ENCODE data around the gene DNAAF2. TPM values are rescaled to one million over a fixed set of nuclear protein-coding genes. Genes with fewer than 3 reads are reported as not detected.

Gene DNAAF2
- polyA plus RNA-seq, 1 of the 3 experiments (the other 2 are of a cell fraction) = 8.9 TPM

DNA sequence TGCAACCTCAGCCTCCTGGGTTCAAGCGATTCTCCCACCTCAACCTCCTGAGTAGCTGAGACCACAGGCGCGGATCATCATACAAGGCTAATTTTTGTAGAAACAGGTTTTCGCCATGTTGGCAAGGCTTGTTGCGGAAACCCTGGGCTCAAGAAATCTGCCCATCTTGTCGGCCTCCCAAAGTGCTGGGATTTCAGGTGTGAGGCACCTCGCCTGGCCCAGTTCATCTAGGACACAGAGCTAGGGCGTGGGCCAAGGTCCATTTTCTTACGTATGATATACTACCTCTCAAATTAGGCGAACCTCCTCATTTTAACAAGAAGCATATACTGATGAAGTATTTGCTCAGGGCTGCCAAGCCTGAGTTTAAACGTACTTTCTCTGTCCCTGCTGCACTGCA, 51.0 kb downstream of the DNAAF2 start:
- no peak overlapping the region for H3K27ac ChIP-seq (ENCODE audit: low read depth in 2 of 2, low read length in 1 of 2)
- H3K4me3 ChIP-seq (ENCODE audit: low read depth in 2 of 2, low read length in 1 of 2) = no peak overlapping the region
- peaks cover 26% of the 10 kb centered on the region for H3F3A ChIP-seq (replicated peaks; ENCODE audit: insufficient read depth)
- POLR2A ChIA-PET = no interaction called here
- H3K9me3 ChIP-seq = no peaks in the 10 kb centered on the region
- TF ChIP-seq, protein P1, sequence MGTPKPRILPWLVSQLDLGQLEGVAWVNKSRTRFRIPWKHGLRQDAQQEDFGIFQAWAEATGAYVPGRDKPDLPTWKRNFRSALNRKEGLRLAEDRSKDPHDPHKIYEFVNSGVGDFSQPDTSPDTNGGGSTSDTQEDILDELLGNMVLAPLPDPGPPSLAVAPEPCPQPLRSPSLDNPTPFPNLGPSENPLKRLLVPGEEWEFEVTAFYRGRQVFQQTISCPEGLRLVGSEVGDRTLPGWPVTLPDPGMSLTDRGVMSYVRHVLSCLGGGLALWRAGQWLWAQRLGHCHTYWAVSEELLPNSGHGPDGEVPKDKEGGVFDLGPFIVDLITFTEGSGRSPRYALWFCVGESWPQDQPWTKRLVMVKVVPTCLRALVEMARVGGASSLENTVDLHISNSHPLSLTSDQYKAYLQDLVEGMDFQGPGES (IDR thresholded peaks at IDR 0.05; ENCODE audit: low read depth, low read length) = no peak
- no peak for TF ChIP-seq FOXJ3 (CRISPR knock-in tag; IDR thresholded peaks at IDR 0.05)
- TF ChIP-seq TEAD4 (IDR thresholded peaks at IDR 0.05; ENCODE audit: borderline replicate concordance, insufficient read depth) = no peak
- no peak for TF ChIP-seq MXI1 (IDR thresholded peaks at IDR 0.05; ENCODE audit: low read depth, low read length)
- TF ChIP-seq CHD2 (IDR thresholded peaks at IDR 0.05; ENCODE audit: low read length, partially characterized antibody) = no peak
- 84% methylated on average over 9 of the region's 11 CpGs for WGBS (ENCODE audit: low lambda C conversion rate)
- DNase-seq = no peak
- no peaks in the 10 kb centered on the region for H3K9me2 ChIP-seq
- no peaks in the 10 kb centered on the region for H3K27me3 ChIP-seq (ENCODE audit: insufficient read depth)
- H4K20me1 ChIP-seq (ENCODE audit: insufficient read depth) = peaks cover 59% of the 10 kb centered on the region
- peak overlapping the region; percentile 1; the same call in 1 of the 2 replicates for H3K4me2 ChIP-seq
- peaks cover 3 to 7% of the 10 kb centered on the region in 2 experiments; a peak in 1 of 4 replicates for H3K4me1 ChIP-seq (ENCODE audit: control insufficient read depth in 1 of 2, insufficient read depth in 2 of 2, low read depth in 1 of 2, low read length in 1 of 2)
- peaks cover 24 to 33% of the 10 kb centered on the region in 2 experiments for H3K36me3 ChIP-seq (replicated peaks in 1 of 2; ENCODE audit: control insufficient read depth in 1 of 2, insufficient read depth in 2 of 2, low read length in 1 of 2)
- H3K79me2 ChIP-seq (ENCODE audit: insufficient read depth) = peaks cover 70% of the 10 kb centered on the region
- no peak overlapping the region for H3K9ac ChIP-seq
- CTCF ChIA-PET = interaction anchor here (1.7 kb wide), 1 partner anchor 122 kb away, joined by 6 read pairs; no protein-coding TSS in a partner anchor
- H2AFZ ChIP-seq (ENCODE audit: low read depth) = no peak overlapping the region

- POLR2A ChIA-PET = no interaction called here
These were observed 51.4 kb downstream of the DNAAF2 start for GRCh38 chr14:49583629-49584028.

GRCh38 chr14:49582113-49582977, 52.7 kb downstream of the DNAAF2 start:
- no peak overlapping the region for H3K4me2 ChIP-seq
- no peak overlapping the region for H2AFZ ChIP-seq (ENCODE audit: low read depth)
- no peak for DNase-seq
- peaks cover 3 to 7% of the 10 kb centered on the region in 2 experiments; a peak in 1 of 4 replicates for H3K4me1 ChIP-seq (ENCODE audit: control insufficient read depth in 1 of 2, insufficient read depth in 2 of 2, low read depth in 1 of 2, low read length in 1 of 2)
- 99% methylated on average over 4 of the region's 4 CpGs for WGBS (ENCODE audit: low lambda C conversion rate)
- no peak for TF ChIP-seq RXRA (IDR thresholded peaks at IDR 0.05; ENCODE audit: borderline replicate concordance, low read depth)
- TF ChIP-seq, protein P1 (IDR thresholded peaks at IDR 0.05; ENCODE audit: low read depth, low read length) = no peak
- TF ChIP-seq NFIC (IDR thresholded peaks at IDR 0.05; ENCODE audit: borderline replicate concordance) = no peak
- TF ChIP-seq GABPA (IDR thresholded peaks at IDR 0.05; ENCODE audit: low read depth) = no peak
- no peak for TF ChIP-seq EP300 (IDR thresholded peaks at IDR 0.05; ENCODE audit: borderline replicate concordance in 1 of 2, low read depth in 1 of 2, low read length in 1 of 2)
- TF ChIP-seq GATA2 (CRISPR knock-in tag; IDR thresholded peaks at IDR 0.05) = no peak
- peak; percentile 32 for TF ChIP-seq POLR2AphosphoS5 (IDR thresholded peaks at IDR 0.05; ENCODE audit: low read depth, low read length)
- TF ChIP-seq, protein P2, sequence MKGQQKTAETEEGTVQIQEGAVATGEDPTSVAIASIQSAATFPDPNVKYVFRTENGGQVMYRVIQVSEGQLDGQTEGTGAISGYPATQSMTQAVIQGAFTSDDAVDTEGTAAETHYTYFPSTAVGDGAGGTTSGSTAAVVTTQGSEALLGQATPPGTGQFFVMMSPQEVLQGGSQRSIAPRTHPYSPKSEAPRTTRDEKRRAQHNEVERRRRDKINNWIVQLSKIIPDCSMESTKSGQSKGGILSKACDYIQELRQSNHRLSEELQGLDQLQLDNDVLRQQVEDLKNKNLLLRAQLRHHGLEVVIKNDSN (IDR thresholded peaks at IDR 0.05; ENCODE audit: borderline replicate concordance, low read depth) = no peak
- peaks cover 65% of the 10 kb centered on the region for H4K20me1 ChIP-seq (ENCODE audit: insufficient read depth)
- H3K4me3 ChIP-seq (ENCODE audit: low read depth in 2 of 2, low read length in 1 of 2) = no peak overlapping the region
- H3K9me2 ChIP-seq = no peaks in the 10 kb centered on the region
- H3K79me2 ChIP-seq (ENCODE audit: insufficient read depth) = peaks cover 75% of the 10 kb centered on the region
- POLR2A ChIA-PET = no interaction called here
- CTCF ChIA-PET = no interaction called here
- no peaks in the 10 kb centered on the region for H3K27me3 ChIP-seq (ENCODE audit: insufficient read depth)
- peaks cover 24 to 33% of the 10 kb centered on the region in 2 experiments for H3K36me3 ChIP-seq (replicated peaks in 1 of 2; ENCODE audit: control insufficient read depth in 1 of 2, insufficient read depth in 2 of 2, low read length in 1 of 2)
- H3K9me3 ChIP-seq = no peaks in the 10 kb centered on the region
- no peak overlapping the region for H3K9ac ChIP-seq
- H3K27ac ChIP-seq (ENCODE audit: low read depth in 2 of 2, low read length in 1 of 2) = no peak overlapping the region
- peaks cover 18% of the 10 kb centered on the region for H3F3A ChIP-seq (replicated peaks; ENCODE audit: insufficient read depth)

More at GRCh38 chr14:49583629-49584028, 51.4 kb downstream of the DNAAF2 start:
- no peaks in the 10 kb centered on the region for H3K27me3 ChIP-seq (ENCODE audit: insufficient read depth)
- no peaks in the 10 kb centered on the region for H3K9me3 ChIP-seq
- H3K9me2 ChIP-seq = no peaks in the 10 kb centered on the region
- no peak overlapping the region for H3K4me3 ChIP-seq (ENCODE audit: low read depth in 2 of 2, low read length in 1 of 2)
- no peak for DNase-seq
- peaks cover 26% of the 10 kb centered on the region for H3F3A ChIP-seq (replicated peaks; ENCODE audit: insufficient read depth)
- peaks cover 64% of the 10 kb centered on the region for H4K20me1 ChIP-seq (ENCODE audit: insufficient read depth)
- H3K4me2 ChIP-seq = 0 out of 2 replicates have a peak overlapping the region, but pooled peaks have one; percentile 1
- CTCF ChIA-PET = no interaction called here
- no peak overlapping the region for H2AFZ ChIP-seq (ENCODE audit: low read depth)
- 91% methylated on average over 6 of the region's 6 CpGs for WGBS (ENCODE audit: low lambda C conversion rate)
- H3K27ac ChIP-seq (ENCODE audit: low read depth in 2 of 2, low read length in 1 of 2) = no peak overlapping the region
- peaks cover 24 to 33% of the 10 kb centered on the region in 2 experiments for H3K36me3 ChIP-seq (replicated peaks in 1 of 2; ENCODE audit: control insufficient read depth in 1 of 2, insufficient read depth in 2 of 2, low read length in 1 of 2)
- no peak overlapping the region for H3K9ac ChIP-seq
- H3K4me1 ChIP-seq (ENCODE audit: control insufficient read depth in 1 of 2, insufficient read depth in 2 of 2, low read depth in 1 of 2, low read length in 1 of 2) = peaks cover 3 to 7% of the 10 kb centered on the region in 2 experiments; a peak in 1 of 4 replicates
- H3K79me2 ChIP-seq (ENCODE audit: insufficient read depth) = peaks cover 74% of the 10 kb centered on the region
- no peak for TF ChIP-seq JUND (IDR thresholded peaks at IDR 0.05)
